OCI-LY3 (cell line): ENCODE data around the gene SPRN.

Experiments used
- H2AFZ ChIP-seq: fragments of 200-600, 300-600 bp; shearing (Covaris generic); 2 replicates; pipeline ENCODE4 v1.6.0; 2014; ENCODE audit warnings: antibody characterized with exemption, low read depth, low read length
- H3K27ac ChIP-seq: fragments of 200-600, 300-600 bp; sonication (generic); 2 replicates; pipeline ENCODE4 v1.5.1; 2014; ENCODE audit warnings: mild to moderate bottlenecking, low read length, moderate library complexity, mixed read lengths
- H3K27me3 ChIP-seq: fragments of 200-600, 300-600 bp; sonication (generic); 2 replicates; pipeline ENCODE4 v1.6.1; 2014; ENCODE audit warnings: low read depth, low read length, mixed read lengths
- H3K36me3 ChIP-seq: fragments of 200-600, 300-600 bp; sonication (generic); replicated peaks from 2 replicates; pipeline ENCODE3; 2014; ENCODE audit warnings: low read depth, low read length, mixed read lengths
- H3K4me1 ChIP-seq: fragments of 300-600, 200-600 bp; sonication (generic); 2 replicates; pipeline ENCODE4 v1.6.1; 2014; ENCODE audit warnings: low read length, mixed read lengths
- H3K4me2 ChIP-seq: fragments of 200-600, 300-600 bp; sonication (generic); 2 replicates; pipeline ENCODE4 v1.6.1; 2014; ENCODE audit warnings: low read length, mixed read lengths
- H3K4me3 ChIP-seq: fragments of 300-600, 200-600 bp; sonication (generic); 2 replicates; pipeline ENCODE4 v1.5.1; 2014; ENCODE audit warnings: antibody characterized with exemption, mild to moderate bottlenecking, low read length, moderate library complexity
- H3K79me2 ChIP-seq: fragments of 300-600, 200-600 bp; shearing (Covaris generic); 2 replicates; pipeline ENCODE4 v1.6.1; 2014; ENCODE audit warnings: mild to moderate bottlenecking, low read length, mixed read lengths
- H3K9ac ChIP-seq: fragments of 300-600, 200-600 bp; shearing (Covaris generic); 2 replicates; pipeline ENCODE4 v1.6.0; 2014; ENCODE audit warnings: mild to moderate bottlenecking, low read length, moderate library complexity
- H3K9me3 ChIP-seq: fragments of 200-600, 300-600 bp; shearing (Covaris generic); 2 replicates; pipeline ENCODE4 v1.6.1; 2014; ENCODE audit warnings: low read length, mixed read lengths; ENCODE audit not compliant: insufficient read depth
- H4K20me1 ChIP-seq: fragments of 200-600, 300-600 bp; sonication (generic); 2 replicates; pipeline ENCODE4 v1.6.1; 2016; ENCODE audit warnings: low read length, mixed read lengths; ENCODE audit not compliant: insufficient read depth
- CTCF ChIP-seq: fragments of 200-600, 300-600 bp; sonication (generic); IDR thresholded peaks from 2 replicates; pipeline ENCODE4 v1.5.1; 2014; ENCODE audit warnings: antibody characterized with exemption, low read length, low read depth
- EZH2phosphoT487 ChIP-seq: fragments of 200-600 bp; shearing (Covaris generic); IDR thresholded peaks from 2 replicates; pipeline ENCODE4 v1.6.1; 2018; ENCODE audit warnings: antibody characterized with exemption, mixed run types, low read depth

SPRN gene

GRCh38 chr10:133464582-133465031, 40.2 kb upstream of the SPRN start:
- Histone ChIP-seq H3K4me3 (no peak overlapping the region), H4K20me1 (no peaks in the 10 kb centered on the region), H3K9me3 (no peaks in the 10 kb centered on the region), H3K79me2 (no peaks in the 10 kb centered on the region), H3K4me2 (no peak overlapping the region), H3K27ac (no peak overlapping the region), H2AFZ (no peak overlapping the region), H3K36me3 (no peaks in the 10 kb centered on the region), H3K4me1 (no peaks in the 10 kb centered on the region), H3K27me3 (no peaks in the 10 kb centered on the region), H3K9ac (no peak overlapping the region)
- TF ChIP-seq EZH2phosphoT487 (no peak), CTCF (no peak)

- Histone ChIP-seq H3K36me3 (no peaks in the 10 kb centered on the region), H4K20me1 (no peaks in the 10 kb centered on the region), H3K4me1 (no peaks in the 10 kb centered on the region), H3K79me2 (no peaks in the 10 kb centered on the region), H3K27ac (no peak overlapping the region), H3K4me3 (no peak overlapping the region), H2AFZ (no peak overlapping the region), H3K27me3 (no peaks in the 10 kb centered on the region), H3K9ac (no peak overlapping the region), H3K9me3 (no peaks in the 10 kb centered on the region), H3K4me2 (no peak overlapping the region)
- no peak for TF ChIP-seq CTCF
- TF ChIP-seq EZH2phosphoT487, result no peak
Observed at GRCh38 chr10:133462512-133463305, 38.3 kb upstream of the SPRN start.

GRCh38 chr10:133461841-133462240, 37.4 kb upstream of the SPRN start:
- Histone ChIP-seq H3K27me3 (no peaks in the 10 kb centered on the region), H4K20me1 (no peaks in the 10 kb centered on the region), H3K9me3 (no peaks in the 10 kb centered on the region), H2AFZ (no peak overlapping the region), H3K36me3 (no peaks in the 10 kb centered on the region), H3K9ac (no peak overlapping the region), H3K4me1 (no peaks in the 10 kb centered on the region), H3K79me2 (no peaks in the 10 kb centered on the region), H3K27ac (no peak overlapping the region), H3K4me3 (no peak overlapping the region), H3K4me2 (no peak overlapping the region)
- TF ChIP-seq CTCF (no peak), EZH2phosphoT487 (no peak)

- TF ChIP-seq CTCF (no peak), EZH2phosphoT487 (no peak)
- no peak overlapping the region for H3K4me3 ChIP-seq
- H3K4me2 ChIP-seq, result no peak overlapping the region
- no peaks in the 10 kb centered on the region for H3K4me1 ChIP-seq
- H3K79me2 ChIP-seq, result no peaks in the 10 kb centered on the region
- no peak overlapping the region for H3K27ac ChIP-seq
- H3K27me3 ChIP-seq, result no peaks in the 10 kb centered on the region
- no peaks in the 10 kb centered on the region for H3K36me3 ChIP-seq
- no peak overlapping the region for H2AFZ ChIP-seq
- no peaks in the 10 kb centered on the region for H3K9me3 ChIP-seq
- H3K9ac ChIP-seq, result no peak overlapping the region
- no peaks in the 10 kb centered on the region for H4K20me1 ChIP-seq
Observed at GRCh38 chr10:133461027-133461426, 36.6 kb upstream of the SPRN start.
